ENCODE results near the gene MRPS10.

DNA sequence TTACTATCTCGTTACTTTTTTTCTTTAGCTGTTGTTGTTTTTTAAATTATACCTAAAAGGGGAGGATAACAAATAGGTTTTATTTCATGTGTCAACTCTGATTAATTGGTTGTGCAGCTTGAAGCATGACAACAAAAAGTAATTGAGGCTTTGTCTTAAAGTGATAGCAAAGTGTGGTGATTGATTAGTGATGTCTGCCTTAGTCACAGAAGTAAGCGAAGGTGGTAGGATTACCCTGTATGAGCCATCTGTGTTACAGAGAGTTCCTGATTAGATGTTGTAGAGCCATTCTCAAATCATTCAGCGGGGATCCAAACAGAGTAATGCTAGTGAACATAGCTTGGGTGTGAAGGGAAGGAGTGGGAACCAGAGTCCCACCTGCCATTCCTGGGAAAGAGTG lies 14.4 kb upstream of the MRPS10 start:
- no peak for TF ChIP-seq POLR2A (IDR thresholded peaks at IDR 0.05)
- TF ChIP-seq, protein P1, sequence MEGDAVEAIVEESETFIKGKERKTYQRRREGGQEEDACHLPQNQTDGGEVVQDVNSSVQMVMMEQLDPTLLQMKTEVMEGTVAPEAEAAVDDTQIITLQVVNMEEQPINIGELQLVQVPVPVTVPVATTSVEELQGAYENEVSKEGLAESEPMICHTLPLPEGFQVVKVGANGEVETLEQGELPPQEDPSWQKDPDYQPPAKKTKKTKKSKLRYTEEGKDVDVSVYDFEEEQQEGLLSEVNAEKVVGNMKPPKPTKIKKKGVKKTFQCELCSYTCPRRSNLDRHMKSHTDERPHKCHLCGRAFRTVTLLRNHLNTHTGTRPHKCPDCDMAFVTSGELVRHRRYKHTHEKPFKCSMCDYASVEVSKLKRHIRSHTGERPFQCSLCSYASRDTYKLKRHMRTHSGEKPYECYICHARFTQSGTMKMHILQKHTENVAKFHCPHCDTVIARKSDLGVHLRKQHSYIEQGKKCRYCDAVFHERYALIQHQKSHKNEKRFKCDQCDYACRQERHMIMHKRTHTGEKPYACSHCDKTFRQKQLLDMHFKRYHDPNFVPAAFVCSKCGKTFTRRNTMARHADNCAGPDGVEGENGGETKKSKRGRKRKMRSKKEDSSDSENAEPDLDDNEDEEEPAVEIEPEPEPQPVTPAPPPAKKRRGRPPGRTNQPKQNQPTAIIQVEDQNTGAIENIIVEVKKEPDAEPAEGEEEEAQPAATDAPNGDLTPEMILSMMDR (IDR thresholded peaks at IDR 0.05): no peak

All from uterus (tissue), 2 donors.